HCT116 (cell line): ENCODE data around the gene PARVA. TPM values are rescaled to one million over a fixed set of nuclear protein-coding genes. Genes with fewer than 3 reads are reported as not detected.

Source experiments
- ATAC-seq: fragments of 200-7000 bp; cut with Tn5 transposase; 2 replicates; pipeline ENCODE4 v1.9.1; 2020; ENCODE audit warnings: mild to moderate bottlenecking, moderate library complexity
- BruUV-seq: library from RNA; stranded (reverse); fragments of 400-500 nt; replicated peaks from 2 replicates; lab custom pipeline; 2021; lab: Mats Ljungman, UMichigan
- CTCF ChIA-PET: fragments of 300-600 bp; sonication (Branson Sonifier 250); formaldehyde crosslinking; loops from one replicate; lab custom pipeline; 2021; ENCODE audit warnings: antibody characterized with exemption; lab: Charles Lee
- POLR2A ChIA-PET: fragments of 300-600, 350-600 bp; sonication (Branson Sonifier 250); formaldehyde crosslinking; loops from one replicate; lab custom pipeline; 2021; ENCODE audit warnings: antibody characterized with exemption; lab: Charles Lee
- RAD21 ChIA-PET, 2 experiments: fragments of 300-600 bp; sonication (Branson Sonifier 250); formaldehyde crosslinking; loops; one replicate each; lab custom pipeline; 2023; ENCODE audit warnings: low total read pairs in 2 of 2; ENCODE audit not compliant: uncharacterized antibody in 2 of 2, unreplicated experiment in 2 of 2, low non-redundant PET in 1 of 2; lab: Charles Lee
- DNase-seq: peaks from one replicate; pipeline ENCODE4 v3.0.0-alpha.2; 2010; ENCODE audit warnings: low read depth, low spot score
- H2AFZ ChIP-seq: fragments of 200-600 bp; shearing (Covaris generic), sonication (generic); 2 replicates; pipeline ENCODE4 v1.6.1; 2017; ENCODE audit warnings: low read depth, mixed run types, mixed read lengths, antibody characterized with exemption, low read length; ENCODE audit not compliant: poor library complexity, severe bottlenecking
- H3K27ac ChIP-seq: 2 replicates; pipeline ENCODE4 v1.5.1; 2012; ENCODE audit warnings: low read depth, low read length
- H3K27me3 ChIP-seq: fragments of 200-600 bp; sonication (generic); 2 replicates; pipeline ENCODE4 v1.6.1; 2016; ENCODE audit warnings: mixed run types, low read length, mixed read lengths; ENCODE audit not compliant: insufficient read depth
- H3K36me3 ChIP-seq, 2 experiments: fragments of 200-500 bp in 1 of 2; fragments of 200-600 bp in 1 of 2; sonication (Bioruptor generic) in 1 of 2; sonication (generic) in 1 of 2; 2 replicates each; pipeline versions ENCODE4 v1.5.1 to v1.6.1; 2014 to 2016; ENCODE audit warnings: low read length in 2 of 2, inconsistent platforms in 1 of 2, mixed read lengths in 1 of 2, mixed run types in 1 of 2; ENCODE audit not compliant: insufficient read depth in 2 of 2, control insufficient read depth in 1 of 2
- H3K4me1 ChIP-seq, 2 experiments: fragments of 200-600 bp in 1 of 2; sonication (generic) in 1 of 2; 2 replicates each; pipeline versions ENCODE4 v1.5.1 to v1.6.1; 2012 to 2017; ENCODE audit warnings: low read length in 2 of 2, inconsistent platforms in 1 of 2, mild to moderate bottlenecking in 1 of 2, mixed read lengths in 1 of 2, mixed run types in 1 of 2, moderate library complexity in 1 of 2; ENCODE audit not compliant: insufficient read depth in 2 of 2, control insufficient read depth in 1 of 2
- H3K4me2 ChIP-seq: fragments of 200-600 bp; sonication (generic); 2 replicates; pipeline ENCODE4 v1.6.1; 2017; ENCODE audit warnings: mixed run types, low read length, mixed read lengths
- H3K4me3 ChIP-seq, 2 experiments: fragments of 200-600 bp in 1 of 2; sonication (generic) in 1 of 2; replicated peaks in 1 of 2; 2 replicates each; pipeline ENCODE4 v1.5.1; 2011 to 2016; ENCODE audit warnings: low read length in 2 of 2, control low read depth in 1 of 2, low read depth in 1 of 2, mild to moderate bottlenecking in 1 of 2, mixed read lengths in 1 of 2, mixed run types in 1 of 2
- H3K79me2 ChIP-seq: fragments of 200-600 bp; sonication (generic); 2 replicates; pipeline ENCODE4 v1.6.1; 2017; ENCODE audit warnings: mild to moderate bottlenecking, mixed run types, low read length, moderate library complexity, mixed read lengths; ENCODE audit not compliant: insufficient read depth
- H3K9ac ChIP-seq: fragments of 200-600 bp; sonication (generic); 2 replicates; pipeline ENCODE4 v1.6.1; 2016; ENCODE audit warnings: low read length, mixed read lengths
- H3K9me2 ChIP-seq: fragments of 200-600 bp; sonication (generic), shearing (Covaris generic); 2 replicates; pipeline ENCODE4 v1.6.1; 2017; ENCODE audit warnings: mixed run types, mild to moderate bottlenecking, moderate library complexity; ENCODE audit not compliant: insufficient read depth
- H3K9me3 ChIP-seq, 2 experiments: fragments of 200-500 bp in 1 of 2; fragments of 200-600 bp in 1 of 2; sonication (Bioruptor generic) in 1 of 2; sonication (generic) in 1 of 2; 2 replicates each; pipeline ENCODE4 v1.6.1; 2014 to 2017; ENCODE audit warnings: low read length in 2 of 2, mixed read lengths in 2 of 2, inconsistent platforms in 1 of 2, low read depth in 1 of 2, mild to moderate bottlenecking in 1 of 2, mixed run types in 1 of 2, moderate library complexity in 1 of 2; ENCODE audit not compliant: control insufficient read depth in 1 of 2, insufficient read depth in 1 of 2
- H4K20me1 ChIP-seq: fragments of 200-600 bp; sonication (generic), shearing (Covaris generic); 2 replicates; pipeline ENCODE4 v1.6.1; 2017; ENCODE audit warnings: mixed run types, mild to moderate bottlenecking, moderate library complexity; ENCODE audit not compliant: insufficient read depth
- EZH2phosphoT487 ChIP-seq: fragments of 200-600 bp; IDR thresholded peaks from 2 replicates; pipeline ENCODE4 v1.6.1; 2018; ENCODE audit warnings: antibody characterized with exemption, borderline replicate concordance
- FOSL1 ChIP-seq: IDR thresholded peaks from 2 replicates; pipeline ENCODE4 v1.6.1; 2012; ENCODE audit warnings: low read depth
- JUND ChIP-seq: IDR thresholded peaks from 2 replicates; pipeline ENCODE4 v1.6.1; 2012
- POLR2A ChIP-seq: IDR thresholded peaks from 2 replicates; pipeline ENCODE4 v1.7.0; 2011; ENCODE audit warnings: borderline replicate concordance; ENCODE audit not compliant: insufficient read depth, insufficient read length; ENCODE audit errors: extremely low read depth
- RAD21 ChIP-seq: IDR thresholded peaks from 2 replicates; pipeline ENCODE4 v1.6.1; 2012; ENCODE audit warnings: low read depth, mild to moderate bottlenecking
- SRF ChIP-seq: IDR thresholded peaks from 2 replicates; pipeline ENCODE4 v1.6.1; 2012; ENCODE audit warnings: low read depth
- TCF7L2 ChIP-seq: IDR thresholded peaks from 2 replicates; pipeline ENCODE4 v1.7.0; 2011; ENCODE audit warnings: borderline replicate concordance, inconsistent platforms; ENCODE audit not compliant: insufficient read depth, insufficient read length; ENCODE audit errors: extremely low read depth
- intact Hi-C: fragments of 100-400 bp; cut with micrococcal nuclease; formaldehyde crosslinking; loops from 2 replicates; pipeline ENCODE4 v1.10.0; 2022
- total RNA-seq: library from RNA; stranded (reverse); gene quantifications from one replicate; pipeline ENCODE4 v1.2.1, GENCODE V29; 2021; ENCODE audit not compliant: unreplicated experiment
- TF ChIP-seq, protein P1 (sequence below), 3 experiments: fragments of 200-600 bp in 1 of 3; sonication (generic) in 1 of 3; IDR thresholded peaks in 2 of 3; conservative IDR thresholded peaks in 1 of 3; 2 replicates each; pipeline ENCODE4 v1.5.1; 2012 to 2017; ENCODE audit warnings: low read depth in 2 of 3, low read length in 2 of 3, antibody characterized with exemption in 1 of 3, borderline replicate concordance in 1 of 3, control low read depth in 1 of 3, mild to moderate bottlenecking in 1 of 3, mixed read lengths in 1 of 3, mixed run types in 1 of 3, moderate library complexity in 1 of 3; ENCODE audit not compliant: insufficient read depth in 1 of 3
- TF ChIP-seq, protein P2 (sequence below): IDR thresholded peaks from 2 replicates; pipeline ENCODE4 v1.6.1; 2011; ENCODE audit warnings: mild to moderate bottlenecking, low read length, moderate library complexity; ENCODE audit not compliant: insufficient replicate concordance; ENCODE audit errors: extremely low read depth
- TF ChIP-seq, protein P3 (sequence below): IDR thresholded peaks from 2 replicates; pipeline ENCODE4 v1.6.1; 2012; ENCODE audit warnings: low read depth

PARVA gene
- total RNA-seq, 1 experiment from 2014 or later = 18.4 TPM

DNA sequence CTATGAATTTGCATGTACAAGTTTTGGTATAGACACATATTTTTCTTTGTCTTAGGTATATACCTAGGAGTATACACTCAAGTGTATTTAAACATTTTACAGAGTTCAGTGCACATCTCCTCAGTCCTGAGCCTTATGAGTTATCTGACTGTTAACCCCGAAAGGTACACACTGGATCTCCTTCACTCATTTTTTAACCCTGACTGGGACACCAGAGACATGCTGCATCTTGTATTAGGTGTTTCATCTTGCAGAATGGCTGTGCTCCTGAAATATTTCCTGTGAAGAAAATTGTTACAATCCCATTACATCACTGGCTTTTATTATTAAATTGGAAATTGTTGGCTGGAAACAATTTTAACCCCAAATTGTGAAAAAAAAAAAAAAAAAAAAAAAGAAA lies 15.3 kb downstream of the PARVA start:
- Histone ChIP-seq H3K27ac (no peak overlapping the region), H3K79me2 (peaks cover 6% of the 10 kb centered on the region; the same call in 1 of the 2 replicates), H3K4me1 (no peaks in the 10 kb centered on the region), H3K9me3 (no peaks in the 10 kb centered on the region; a peak in 1 of 4 replicates), H3K27me3 (no peaks in the 10 kb centered on the region), H4K20me1 (no peaks in the 10 kb centered on the region), H3K36me3 (no peaks in the 10 kb centered on the region), H3K9me2 (no peaks in the 10 kb centered on the region), H3K9ac (no peak overlapping the region), H3K4me2 (no peak overlapping the region), H3K4me3 (no peak overlapping the region), H2AFZ (no peak overlapping the region)
- ChIA-PET POLR2A (no interaction called here), CTCF (no interaction called here), RAD21 (no interaction called here)
- BruUV-seq = no TSS peak
- TF ChIP-seq EZH2phosphoT487 (no peak), TCF7L2 (no peak), RAD21 (no peak), FOSL1 (no peak), JUND (no peak), POLR2A (no peak), SRF (no peak)
- TF ChIP-seq, protein P1, sequence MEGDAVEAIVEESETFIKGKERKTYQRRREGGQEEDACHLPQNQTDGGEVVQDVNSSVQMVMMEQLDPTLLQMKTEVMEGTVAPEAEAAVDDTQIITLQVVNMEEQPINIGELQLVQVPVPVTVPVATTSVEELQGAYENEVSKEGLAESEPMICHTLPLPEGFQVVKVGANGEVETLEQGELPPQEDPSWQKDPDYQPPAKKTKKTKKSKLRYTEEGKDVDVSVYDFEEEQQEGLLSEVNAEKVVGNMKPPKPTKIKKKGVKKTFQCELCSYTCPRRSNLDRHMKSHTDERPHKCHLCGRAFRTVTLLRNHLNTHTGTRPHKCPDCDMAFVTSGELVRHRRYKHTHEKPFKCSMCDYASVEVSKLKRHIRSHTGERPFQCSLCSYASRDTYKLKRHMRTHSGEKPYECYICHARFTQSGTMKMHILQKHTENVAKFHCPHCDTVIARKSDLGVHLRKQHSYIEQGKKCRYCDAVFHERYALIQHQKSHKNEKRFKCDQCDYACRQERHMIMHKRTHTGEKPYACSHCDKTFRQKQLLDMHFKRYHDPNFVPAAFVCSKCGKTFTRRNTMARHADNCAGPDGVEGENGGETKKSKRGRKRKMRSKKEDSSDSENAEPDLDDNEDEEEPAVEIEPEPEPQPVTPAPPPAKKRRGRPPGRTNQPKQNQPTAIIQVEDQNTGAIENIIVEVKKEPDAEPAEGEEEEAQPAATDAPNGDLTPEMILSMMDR (IDR thresholded peaks at IDR 0.05 in 2 of 3, conservative IDR thresholded peaks at IDR 0.05 in 1 of 3; ENCODE audit: borderline replicate concordance in 1 of 3, insufficient read depth in 1 of 3, low read depth in 2 of 3, low read length in 2 of 3) = no peak
- TF ChIP-seq, protein P2, sequence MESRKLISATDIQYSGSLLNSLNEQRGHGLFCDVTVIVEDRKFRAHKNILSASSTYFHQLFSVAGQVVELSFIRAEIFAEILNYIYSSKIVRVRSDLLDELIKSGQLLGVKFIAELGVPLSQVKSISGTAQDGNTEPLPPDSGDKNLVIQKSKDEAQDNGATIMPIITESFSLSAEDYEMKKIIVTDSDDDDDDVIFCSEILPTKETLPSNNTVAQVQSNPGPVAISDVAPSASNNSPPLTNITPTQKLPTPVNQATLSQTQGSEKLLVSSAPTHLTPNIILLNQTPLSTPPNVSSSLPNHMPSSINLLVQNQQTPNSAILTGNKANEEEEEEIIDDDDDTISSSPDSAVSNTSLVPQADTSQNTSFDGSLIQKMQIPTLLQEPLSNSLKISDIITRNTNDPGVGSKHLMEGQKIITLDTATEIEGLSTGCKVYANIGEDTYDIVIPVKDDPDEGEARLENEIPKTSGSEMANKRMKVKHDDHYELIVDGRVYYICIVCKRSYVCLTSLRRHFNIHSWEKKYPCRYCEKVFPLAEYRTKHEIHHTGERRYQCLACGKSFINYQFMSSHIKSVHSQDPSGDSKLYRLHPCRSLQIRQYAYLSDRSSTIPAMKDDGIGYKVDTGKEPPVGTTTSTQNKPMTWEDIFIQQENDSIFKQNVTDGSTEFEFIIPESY = no peak
- TF ChIP-seq, protein P3, sequence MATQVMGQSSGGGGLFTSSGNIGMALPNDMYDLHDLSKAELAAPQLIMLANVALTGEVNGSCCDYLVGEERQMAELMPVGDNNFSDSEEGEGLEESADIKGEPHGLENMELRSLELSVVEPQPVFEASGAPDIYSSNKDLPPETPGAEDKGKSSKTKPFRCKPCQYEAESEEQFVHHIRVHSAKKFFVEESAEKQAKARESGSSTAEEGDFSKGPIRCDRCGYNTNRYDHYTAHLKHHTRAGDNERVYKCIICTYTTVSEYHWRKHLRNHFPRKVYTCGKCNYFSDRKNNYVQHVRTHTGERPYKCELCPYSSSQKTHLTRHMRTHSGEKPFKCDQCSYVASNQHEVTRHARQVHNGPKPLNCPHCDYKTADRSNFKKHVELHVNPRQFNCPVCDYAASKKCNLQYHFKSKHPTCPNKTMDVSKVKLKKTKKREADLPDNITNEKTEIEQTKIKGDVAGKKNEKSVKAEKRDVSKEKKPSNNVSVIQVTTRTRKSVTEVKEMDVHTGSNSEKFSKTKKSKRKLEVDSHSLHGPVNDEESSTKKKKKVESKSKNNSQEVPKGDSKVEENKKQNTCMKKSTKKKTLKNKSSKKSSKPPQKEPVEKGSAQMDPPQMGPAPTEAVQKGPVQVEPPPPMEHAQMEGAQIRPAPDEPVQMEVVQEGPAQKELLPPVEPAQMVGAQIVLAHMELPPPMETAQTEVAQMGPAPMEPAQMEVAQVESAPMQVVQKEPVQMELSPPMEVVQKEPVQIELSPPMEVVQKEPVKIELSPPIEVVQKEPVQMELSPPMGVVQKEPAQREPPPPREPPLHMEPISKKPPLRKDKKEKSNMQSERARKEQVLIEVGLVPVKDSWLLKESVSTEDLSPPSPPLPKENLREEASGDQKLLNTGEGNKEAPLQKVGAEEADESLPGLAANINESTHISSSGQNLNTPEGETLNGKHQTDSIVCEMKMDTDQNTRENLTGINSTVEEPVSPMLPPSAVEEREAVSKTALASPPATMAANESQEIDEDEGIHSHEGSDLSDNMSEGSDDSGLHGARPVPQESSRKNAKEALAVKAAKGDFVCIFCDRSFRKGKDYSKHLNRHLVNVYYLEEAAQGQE = no peak
- DNase-seq (no peak), ATAC-seq (no peak)
- intact Hi-C loops = no loop called here
